CD14-positive monocyte (primary cell): ENCODE data around the gene ENKD1. TPM values are rescaled to one million over a fixed set of nuclear protein-coding genes. Genes with fewer than 3 reads are reported as not detected.
A peak's percentile ranks its signal among the peaks of the same experiment; 100 is the strongest.

ENCODE experiments used
- DNase-seq, 3 donors: peaks; one replicate each; pipeline ENCODE4 v3.0.0-alpha.2; 2011 to 2022
- H2AFZ ChIP-seq: 2 replicates; pipeline ENCODE4 v1.6.0; 2012; ENCODE audit warnings: mild to moderate bottlenecking, low read depth, low read length, inconsistent platforms; ENCODE audit not compliant: insufficient read depth, poor library complexity, severe bottlenecking
- H3K27ac ChIP-seq, 2 donors: 1 replicate in 1 of 2; 2 replicates in 1 of 2; pipeline ENCODE4 v1.5.1; 2012 to 2013; ENCODE audit warnings: low read length in 2 of 2, control low read depth in 1 of 2, inconsistent platforms in 1 of 2, low read depth in 1 of 2, mild to moderate bottlenecking in 1 of 2
- H3K27me3 ChIP-seq, 2 donors: one replicate each; pipeline versions ENCODE4 v1.6.0 to v1.6.1; 2011 to 2013; ENCODE audit warnings: low read length in 2 of 2; ENCODE audit not compliant: control insufficient read depth in 2 of 2, insufficient read depth in 2 of 2
- H3K36me3 ChIP-seq, 2 donors: replicated peaks in 1 of 2; 1 replicate in 1 of 2; 2 replicates in 1 of 2; pipeline versions ENCODE4 v1.5.1 to v1.6.1; 2012 to 2013; ENCODE audit warnings: low read length in 2 of 2, control low read depth in 1 of 2, inconsistent platforms in 1 of 2, mild to moderate bottlenecking in 1 of 2; ENCODE audit not compliant: insufficient read depth in 2 of 2, control insufficient read depth in 1 of 2
- H3K4me1 ChIP-seq, 2 donors: 1 replicate in 1 of 2; 2 replicates in 1 of 2; pipeline versions ENCODE4 v1.5.1 to v1.6.1; 2012 to 2013; ENCODE audit warnings: low read length in 2 of 2, control low read depth in 1 of 2, inconsistent platforms in 1 of 2, mild to moderate bottlenecking in 1 of 2, moderate library complexity in 1 of 2; ENCODE audit not compliant: insufficient read depth in 2 of 2, control insufficient read depth in 1 of 2
- H3K4me2 ChIP-seq: replicated peaks from 2 replicates; pipeline ENCODE3; 2012; ENCODE audit warnings: low read length, moderate library complexity, mild to moderate bottlenecking; ENCODE audit not compliant: poor library complexity, severe bottlenecking; ENCODE audit errors: extremely low read depth
- H3K4me3 ChIP-seq, 3 experiments: fragments of 200-600 bp in 1 of 3; sonication (generic) in 1 of 3; replicated peaks in 1 of 3; 1 replicate in 2 of 3; 2 replicates in 1 of 3; pipeline ENCODE4 v1.5.1; 2011 to 2013; ENCODE audit warnings: low read length in 3 of 3, mild to moderate bottlenecking in 3 of 3, control low read depth in 2 of 3, low read depth in 2 of 3, inconsistent platforms in 1 of 3, moderate library complexity in 1 of 3
- H3K79me2 ChIP-seq: 2 replicates; pipeline ENCODE4 v1.6.0; 2012; ENCODE audit warnings: mild to moderate bottlenecking, control low read depth, inconsistent platforms, low read length, moderate library complexity; ENCODE audit not compliant: insufficient read depth
- H3K9ac ChIP-seq: 2 replicates; pipeline ENCODE4 v1.6.0; 2017; ENCODE audit warnings: low read length, mild to moderate bottlenecking; ENCODE audit not compliant: insufficient read depth, poor library complexity, severe bottlenecking
- H3K9me3 ChIP-seq, 2 donors: replicated peaks in 1 of 2; 1 replicate in 1 of 2; 2 replicates in 1 of 2; pipeline versions ENCODE4 v1.5.1 to v1.6.1; 2012 to 2013; ENCODE audit warnings: low read length in 2 of 2, control low read depth in 1 of 2; ENCODE audit not compliant: control insufficient read depth in 1 of 2, insufficient read depth in 1 of 2
- H4K20me1 ChIP-seq: 2 replicates; pipeline ENCODE4 v1.6.0; 2012; ENCODE audit warnings: mild to moderate bottlenecking, low read length, control low read depth, moderate library complexity; ENCODE audit not compliant: insufficient read depth
- H3K27ac Mint-ChIP-seq, 7 donors: one replicate each; pipeline ENCODE4 v1.8.0; 2020; ENCODE audit warnings: mild to moderate bottlenecking in 7 of 7, mixed read lengths in 7 of 7, moderate library complexity in 6 of 7, inconsistent platforms in 2 of 7
- H3K27me3 Mint-ChIP-seq, 3 donors: one replicate each; pipeline ENCODE4 v1.8.0; 2021 to 2022; ENCODE audit warnings: low read depth in 3 of 3, mild to moderate bottlenecking in 3 of 3, mixed read lengths in 3 of 3, moderate library complexity in 3 of 3, inconsistent platforms in 1 of 3
- H3K36me3 Mint-ChIP-seq, 2 donors: one replicate each; pipeline ENCODE4 v1.8.0; 2020; ENCODE audit warnings: mixed read lengths in 2 of 2, inconsistent platforms in 1 of 2, mild to moderate bottlenecking in 1 of 2
- H3K4me1 Mint-ChIP-seq: one replicate; pipeline ENCODE4 v1.8.0; 2020; ENCODE audit warnings: mild to moderate bottlenecking, mixed read lengths
- H3K4me3 Mint-ChIP-seq, 2 donors: one replicate each; pipeline ENCODE4 v1.8.0; 2020; ENCODE audit warnings: mild to moderate bottlenecking in 2 of 2, mixed read lengths in 2 of 2, moderate library complexity in 1 of 2
- H3K9me3 Mint-ChIP-seq, 7 donors: one replicate each; pipeline ENCODE4 v1.8.0; 2020 to 2022; ENCODE audit warnings: mixed read lengths in 7 of 7, mild to moderate bottlenecking in 6 of 7, moderate library complexity in 6 of 7, inconsistent platforms in 2 of 7
- WGBS: methylation state at CpG from one replicate; pipeline ENCODE4 v1.1.5; 2013; ENCODE audit warnings: missing lambda C conversion rate; ENCODE audit not compliant: insufficient coverage; 5-methylcytosine and 5-hydroxymethylcytosine counted together
- intact Hi-C, 2 donors: fragments of 100-400 bp; cut with micrococcal nuclease; formaldehyde crosslinking; loops; one replicate each; pipeline versions ENCODE4 v1.15.0 to v1.15.1; 2023
- polyA plus RNA-seq, 3 donors: library from polyadenylated mRNA; depleted of rRNA in 1 of 3; unstranded in 2 of 3; stranded (reverse) in 1 of 3; fragments of 300-500 nt in 2 of 3; fragments of >200 nt in 1 of 3; fragmentation: Illumina TruSeq in 2 of 3; gene quantifications; 1 replicate in 2 of 3; 2 replicates in 1 of 3; pipeline ENCODE4 v1.2.3, GENCODE V29; 2012 to 2021
- TF ChIP-seq, protein P1 (sequence below): fragments of 200-600 bp; IDR thresholded peaks from one replicate; pipeline ENCODE4 v1.8.0; 2022; ENCODE audit warnings: antibody characterized with exemption, mild to moderate bottlenecking

The ENKD1 gene
- polyA plus RNA-seq, 3 donors: 0.92 to 6.2 (median 3.2) TPM

DNA sequence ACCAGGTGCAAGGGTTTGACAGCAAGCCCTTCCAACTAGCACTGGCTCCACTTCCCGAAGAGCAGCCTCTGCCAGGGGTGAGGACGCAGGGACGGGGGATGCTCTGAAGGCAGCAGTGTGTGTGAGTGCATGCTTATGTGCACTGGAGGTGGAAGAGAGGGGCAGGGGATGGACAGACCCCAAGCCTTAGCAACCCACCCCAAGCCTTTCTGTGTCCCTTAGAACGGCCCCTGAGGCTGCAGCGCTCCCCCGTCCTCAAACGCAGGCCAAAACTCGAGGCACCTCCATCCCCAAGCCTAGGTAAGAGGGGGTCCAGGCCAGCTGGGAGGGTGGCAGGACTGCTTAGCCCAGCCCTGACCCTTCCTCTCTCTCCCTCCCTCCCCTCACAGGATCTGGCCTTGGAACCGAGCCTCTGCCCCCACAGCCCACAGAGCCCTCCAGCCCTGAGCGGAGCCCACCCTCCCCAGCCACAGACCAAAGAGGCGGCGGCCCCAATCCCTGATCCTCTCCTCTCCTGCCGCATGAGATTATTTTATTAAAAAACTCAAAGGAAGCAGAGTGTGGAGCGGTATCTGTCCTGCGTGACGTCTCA, 9.4 kb downstream of the ENKD1 start:
- peak in 1 of 3 donors; percentile 3 for DNase-seq
- 95% methylated on average over 10 of the region's 16 CpGs for WGBS

DNA sequence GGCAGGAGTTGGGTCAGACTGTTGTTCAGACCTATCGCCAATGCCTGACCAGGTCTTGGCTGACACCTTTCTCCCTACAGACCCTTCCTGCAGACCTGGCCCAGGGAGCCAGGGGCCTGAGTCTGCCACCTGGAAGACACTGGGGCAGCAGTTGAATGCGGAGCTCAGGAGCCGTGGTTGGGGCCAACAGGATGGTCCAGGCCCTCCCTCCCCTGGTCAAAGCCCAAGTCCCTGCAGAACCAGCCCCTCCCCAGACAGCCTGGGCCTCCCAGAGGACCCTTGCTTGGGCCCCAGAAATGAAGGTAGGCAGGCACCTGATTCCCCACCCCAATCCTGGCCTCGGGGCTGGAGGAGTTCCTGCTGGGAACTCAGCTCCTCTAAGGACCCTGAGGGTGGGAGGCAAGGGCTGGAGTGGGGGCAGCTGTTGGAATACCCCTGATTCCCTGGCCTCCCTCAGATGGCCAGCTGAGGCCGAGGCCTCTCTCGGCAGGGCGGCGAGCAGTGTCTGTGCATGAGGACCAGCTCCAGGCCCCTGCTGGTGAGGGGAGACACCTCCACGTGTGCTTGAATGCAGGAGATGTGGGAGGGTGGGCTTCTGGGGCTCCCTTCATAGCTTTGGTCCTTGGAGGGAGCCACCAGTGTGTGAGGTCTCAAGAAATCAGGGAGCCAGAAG, 10.1 kb downstream of the ENKD1 start:
- peaks cover 17% of the 10 kb centered on the region for H3K4me1 Mint-ChIP-seq
- no peak overlapping the region for H3K4me3 Mint-ChIP-seq
- Histone ChIP-seq H3K79me2 (peaks cover 8% of the 10 kb centered on the region), H3K27me3 (peaks cover 0 to 1% of the 10 kb centered on the region in 2 donors), H3K4me3 (no peak overlapping the region), H3K4me1 (peaks cover 18 to 22% of the 10 kb centered on the region in 2 donors), H3K36me3 (peaks cover 0 to 4% of the 10 kb centered on the region in 2 donors), H3K4me2 (no peak overlapping the region), H3K9ac (no peak overlapping the region), H2AFZ (no peak overlapping the region), H4K20me1 (no peaks in the 10 kb centered on the region), H3K9me3 (no peaks in the 10 kb centered on the region), H3K27ac (no peak overlapping the region)
- WGBS: 93% methylated on average over 7 of the region's 9 CpGs
- H3K36me3 Mint-ChIP-seq: peaks cover 7 to 14% of the 10 kb centered on the region in 2 donors
- TF ChIP-seq, protein P1, sequence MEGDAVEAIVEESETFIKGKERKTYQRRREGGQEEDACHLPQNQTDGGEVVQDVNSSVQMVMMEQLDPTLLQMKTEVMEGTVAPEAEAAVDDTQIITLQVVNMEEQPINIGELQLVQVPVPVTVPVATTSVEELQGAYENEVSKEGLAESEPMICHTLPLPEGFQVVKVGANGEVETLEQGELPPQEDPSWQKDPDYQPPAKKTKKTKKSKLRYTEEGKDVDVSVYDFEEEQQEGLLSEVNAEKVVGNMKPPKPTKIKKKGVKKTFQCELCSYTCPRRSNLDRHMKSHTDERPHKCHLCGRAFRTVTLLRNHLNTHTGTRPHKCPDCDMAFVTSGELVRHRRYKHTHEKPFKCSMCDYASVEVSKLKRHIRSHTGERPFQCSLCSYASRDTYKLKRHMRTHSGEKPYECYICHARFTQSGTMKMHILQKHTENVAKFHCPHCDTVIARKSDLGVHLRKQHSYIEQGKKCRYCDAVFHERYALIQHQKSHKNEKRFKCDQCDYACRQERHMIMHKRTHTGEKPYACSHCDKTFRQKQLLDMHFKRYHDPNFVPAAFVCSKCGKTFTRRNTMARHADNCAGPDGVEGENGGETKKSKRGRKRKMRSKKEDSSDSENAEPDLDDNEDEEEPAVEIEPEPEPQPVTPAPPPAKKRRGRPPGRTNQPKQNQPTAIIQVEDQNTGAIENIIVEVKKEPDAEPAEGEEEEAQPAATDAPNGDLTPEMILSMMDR: no peak
- H3K27ac Mint-ChIP-seq: no peak overlapping the region
- no peaks in the 10 kb centered on the region for H3K9me3 Mint-ChIP-seq
- intact Hi-C loops: loop anchor here in 1 of 2 donors (5.0 kb wide), 1 partner anchor 109 kb away; no protein-coding TSS in a partner anchor
- peaks cover 5 to 7% (median 7%) of the 10 kb centered on the region in 3 donors for H3K27me3 Mint-ChIP-seq
- DNase-seq: no peak

More for the DNA sequence above, 9.4 kb downstream of the ENKD1 start:
- Histone ChIP-seq H3K9me3 (no peaks in the 10 kb centered on the region), H3K79me2 (peaks cover 8% of the 10 kb centered on the region), H3K9ac (no peak overlapping the region), H4K20me1 (no peaks in the 10 kb centered on the region), H3K4me3 (no peak overlapping the region), H3K27me3 (peaks cover 0 to 5% of the 10 kb centered on the region in 2 donors), H2AFZ (no peak overlapping the region), H3K27ac (no peak overlapping the region), H3K4me2 (no peak overlapping the region), H3K36me3 (peaks cover 0 to 4% of the 10 kb centered on the region in 2 donors), H3K4me1 (peaks cover 20 to 27% of the 10 kb centered on the region in 2 donors)
- peaks cover 10 to 11% (median 11%) of the 10 kb centered on the region in 3 donors for H3K27me3 Mint-ChIP-seq
- no peaks in the 10 kb centered on the region for H3K9me3 Mint-ChIP-seq
- no peak overlapping the region for H3K27ac Mint-ChIP-seq
- intact Hi-C loops: loop anchor here in 1 of 2 donors (5.0 kb wide), 1 partner anchor 110 kb away; no protein-coding TSS in a partner anchor
- H3K36me3 Mint-ChIP-seq: peaks cover 7 to 18% of the 10 kb centered on the region in 2 donors
- H3K4me3 Mint-ChIP-seq: no peak overlapping the region
- peaks cover 21% of the 10 kb centered on the region for H3K4me1 Mint-ChIP-seq
- TF ChIP-seq, protein P1: no peak
